Effector memory CD4-positive, alpha-beta T cell (primary cell): Measurements from ENCODE around the gene EIF2B1.
A peak's percentile ranks its signal among the peaks of the same experiment; 100 is the strongest.
"Not testable (repeated sequence)": the region's sequence is repeated elsewhere in the genome, so short reads cannot be mapped to it uniquely, and the experiment has no call there.

Source experiments
- DNase-seq, 3 donors: peaks; one replicate each; pipeline ENCODE4 v3.0.0-alpha.2; 2020
- H3K27ac ChIP-seq: 2 replicates; pipeline ENCODE4 v1.7.0; 2013; ENCODE audit warnings: mild to moderate bottlenecking, low read length, moderate library complexity; ENCODE audit not compliant: insufficient read depth, poor library complexity, severe bottlenecking
- H3K27me3 ChIP-seq: replicated peaks from 2 replicates; pipeline ENCODE4 v1.7.0; 2013; ENCODE audit warnings: mild to moderate bottlenecking, low read length; ENCODE audit not compliant: insufficient read depth, control insufficient read depth, poor library complexity, severe bottlenecking
- H3K36me3 ChIP-seq: 2 replicates; pipeline ENCODE4 v1.7.0; 2013; ENCODE audit warnings: mild to moderate bottlenecking, low read length, moderate library complexity; ENCODE audit not compliant: control insufficient read depth, insufficient read depth
- H3K4me1 ChIP-seq: 2 replicates; pipeline ENCODE4 v1.7.0; 2013; ENCODE audit warnings: low read length, mild to moderate bottlenecking; ENCODE audit not compliant: control insufficient read depth, insufficient read depth, poor library complexity, severe bottlenecking
- H3K4me3 ChIP-seq: 2 replicates; pipeline ENCODE4 v1.7.0; 2013; ENCODE audit warnings: low read length, low read depth, mild to moderate bottlenecking; ENCODE audit not compliant: insufficient read depth, poor library complexity, severe bottlenecking
- H3K9me3 ChIP-seq: 2 replicates; pipeline ENCODE4 v1.7.0; 2013; ENCODE audit warnings: mild to moderate bottlenecking, low read length, moderate library complexity; ENCODE audit not compliant: control insufficient read depth

EIF2B1 gene

GRCh38 chr12:123621101-123621500 is 12.4 kb downstream of the EIF2B1 start:
- DNase-seq = no peak
- Histone ChIP-seq H3K4me1 (no peaks in the 10 kb centered on the region), H3K27me3 (no peaks in the 10 kb centered on the region), H3K9me3 (no peaks in the 10 kb centered on the region), H3K36me3 (peaks cover 68% of the 10 kb centered on the region), H3K4me3 (no peak overlapping the region), H3K27ac (no peak overlapping the region)

GRCh38 chr12:123617580-123617979 is 15.9 kb downstream of the EIF2B1 start:
- no peaks in the 10 kb centered on the region for H3K4me1 ChIP-seq
- peaks cover 83% of the 10 kb centered on the region for H3K36me3 ChIP-seq
- no peaks in the 10 kb centered on the region for H3K27me3 ChIP-seq
- no peaks in the 10 kb centered on the region for H3K9me3 ChIP-seq
- H3K27ac ChIP-seq = no peak overlapping the region
- no peak for DNase-seq
- H3K4me3 ChIP-seq = no peak overlapping the region

- DNase-seq = no peak
- Histone ChIP-seq H3K4me1 (no peaks in the 10 kb centered on the region), H3K9me3 (no peaks in the 10 kb centered on the region), H3K4me3 (no peak overlapping the region), H3K36me3 (peaks cover 83% of the 10 kb centered on the region), H3K27ac (no peak overlapping the region), H3K27me3 (no peaks in the 10 kb centered on the region)
These were observed 16.3 kb downstream of the EIF2B1 start for GRCh38 chr12:123617144-123617543.

GRCh38 chr12:123614531-123614930 is 19.0 kb downstream of the EIF2B1 start:
- Histone ChIP-seq H3K27ac (no peak overlapping the region), H3K36me3 (peaks cover 82% of the 10 kb centered on the region), H3K9me3 (no peaks in the 10 kb centered on the region), H3K4me3 (no peak overlapping the region), H3K4me1 (no peaks in the 10 kb centered on the region), H3K27me3 (no peaks in the 10 kb centered on the region)
- no peak for DNase-seq

- Histone ChIP-seq H3K4me1 (no peaks in the 10 kb centered on the region), H3K4me3 (no peak overlapping the region), H3K27ac (no peak overlapping the region), H3K36me3 (peaks cover 82% of the 10 kb centered on the region), H3K27me3 (no peaks in the 10 kb centered on the region), H3K9me3 (no peaks in the 10 kb centered on the region)
- no peak for DNase-seq
These were observed 19.4 kb downstream of the EIF2B1 start for GRCh38 chr12:123614110-123614509.

GRCh38 chr12:123608182-123608581 is 25.3 kb downstream of the EIF2B1 start:
- H3K27ac ChIP-seq = no peak overlapping the region
- no peak for DNase-seq
- H3K27me3 ChIP-seq = no peaks in the 10 kb centered on the region
- no peaks in the 10 kb centered on the region for H3K9me3 ChIP-seq
- H3K4me3 ChIP-seq = no peak overlapping the region
- no peaks in the 10 kb centered on the region for H3K4me1 ChIP-seq
- H3K36me3 ChIP-seq = peaks cover 61% of the 10 kb centered on the region

GRCh38 chr12:123607756-123608155 is 25.7 kb downstream of the EIF2B1 start:
- H3K27me3 ChIP-seq = no peaks in the 10 kb centered on the region
- DNase-seq = no peak
- peaks cover 57% of the 10 kb centered on the region for H3K36me3 ChIP-seq
- H3K4me1 ChIP-seq = peaks cover 4% of the 10 kb centered on the region
- no peaks in the 10 kb centered on the region for H3K9me3 ChIP-seq
- no peak overlapping the region for H3K27ac ChIP-seq
- no peak overlapping the region for H3K4me3 ChIP-seq

GRCh38 chr12:123603495-123603894 is 30.0 kb downstream of the EIF2B1 start:
- not testable (repeated sequence) for DNase-seq, H3K9me3 ChIP-seq, H3K4me3 ChIP-seq, H3K27ac ChIP-seq, H3K4me1 ChIP-seq, H3K27me3 ChIP-seq
- H3K36me3 ChIP-seq = peaks cover 21% of the 10 kb centered on the region

GRCh38 chr12:123602651-123603195 is 30.8 kb downstream of the EIF2B1 start:
- Histone ChIP-seq H3K36me3 (peaks cover 16% of the 10 kb centered on the region), H3K4me1 (peaks cover 9% of the 10 kb centered on the region), H3K27me3 (no peaks in the 10 kb centered on the region), H3K27ac (peak overlapping the region; percentile 90), H3K9me3 (no peaks in the 10 kb centered on the region), H3K4me3 (peak overlapping the region; percentile 96)
- DNase-seq = no peak

- Histone ChIP-seq H3K36me3 (peaks cover 15% of the 10 kb centered on the region), H3K9me3 (no peaks in the 10 kb centered on the region), H3K27ac (peak within 1 kb of the TSS; percentile 90), H3K27me3 (no peaks in the 10 kb centered on the region), H3K4me3 (peak within 1 kb of the TSS; percentile 96), H3K4me1 (peaks cover 9% of the 10 kb centered on the region)
- DNase-seq = peak; percentile 75 to 82 (median 78)
These were observed 31.6 kb downstream of the EIF2B1 start, which contains the start of gene DDX55 for GRCh38 chr12:123601602-123602489. TSS of gene DDX55 (plus strand) at chr12:123602099. CDS start at chr12:123602149, 50 bp downstream.
